22Rv1 (cell line): ENCODE data around the gene COPB1.

Experiments
- H3K27ac ChIP-seq: fragments of 450-650 bp; 2 replicates; pipeline ENCODE4 v1.5.1; 2017
- ZFX ChIP-seq: fragments of 450-650 bp; IDR thresholded peaks from 2 replicates; pipeline ENCODE4 v1.6.1; 2017; ENCODE audit warnings: antibody characterized with exemption, borderline replicate concordance
- TF ChIP-seq, protein P1 (sequence below): fragments of 450-650 bp; IDR thresholded peaks from 2 replicates; pipeline ENCODE4 v1.5.1; 2017; ENCODE audit warnings: mild to moderate bottlenecking

Gene COPB1

DNA sequence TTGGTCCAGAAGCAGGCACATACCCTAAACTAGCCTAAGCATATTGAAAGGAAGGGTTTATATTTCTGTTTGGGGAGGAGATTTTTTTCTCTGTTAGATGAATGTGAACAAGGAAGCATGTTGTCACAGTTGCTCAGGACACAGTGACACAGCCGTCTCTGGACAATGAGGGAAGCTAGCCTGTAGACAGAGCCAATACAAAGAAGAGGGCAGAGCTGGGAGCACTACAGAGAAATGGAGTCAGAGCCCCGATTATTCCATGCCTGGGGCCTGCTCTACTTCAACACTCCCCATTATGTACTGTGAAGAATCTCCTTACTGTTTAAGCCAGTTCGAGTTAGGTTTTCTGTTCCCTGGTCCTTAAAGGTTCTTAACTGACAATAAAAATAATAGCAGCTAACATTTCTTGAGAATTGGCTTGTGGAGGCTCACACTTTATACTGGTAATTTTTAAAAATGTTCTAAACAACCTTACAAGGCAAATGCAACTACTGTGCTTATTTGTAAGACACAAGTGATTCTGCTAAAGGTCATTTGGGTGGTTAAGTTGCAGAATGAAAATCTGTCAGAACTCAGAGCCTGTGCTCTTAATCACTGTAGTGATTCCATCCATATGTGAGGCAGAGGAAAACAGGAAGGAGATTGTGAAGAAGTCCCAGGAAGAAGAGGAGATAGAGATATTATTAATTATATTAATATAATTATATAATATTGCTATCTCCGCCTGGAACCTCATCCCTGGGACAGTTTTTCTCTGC is 81.8 kb downstream of the COPB1 start:
- TF ChIP-seq, protein P1, sequence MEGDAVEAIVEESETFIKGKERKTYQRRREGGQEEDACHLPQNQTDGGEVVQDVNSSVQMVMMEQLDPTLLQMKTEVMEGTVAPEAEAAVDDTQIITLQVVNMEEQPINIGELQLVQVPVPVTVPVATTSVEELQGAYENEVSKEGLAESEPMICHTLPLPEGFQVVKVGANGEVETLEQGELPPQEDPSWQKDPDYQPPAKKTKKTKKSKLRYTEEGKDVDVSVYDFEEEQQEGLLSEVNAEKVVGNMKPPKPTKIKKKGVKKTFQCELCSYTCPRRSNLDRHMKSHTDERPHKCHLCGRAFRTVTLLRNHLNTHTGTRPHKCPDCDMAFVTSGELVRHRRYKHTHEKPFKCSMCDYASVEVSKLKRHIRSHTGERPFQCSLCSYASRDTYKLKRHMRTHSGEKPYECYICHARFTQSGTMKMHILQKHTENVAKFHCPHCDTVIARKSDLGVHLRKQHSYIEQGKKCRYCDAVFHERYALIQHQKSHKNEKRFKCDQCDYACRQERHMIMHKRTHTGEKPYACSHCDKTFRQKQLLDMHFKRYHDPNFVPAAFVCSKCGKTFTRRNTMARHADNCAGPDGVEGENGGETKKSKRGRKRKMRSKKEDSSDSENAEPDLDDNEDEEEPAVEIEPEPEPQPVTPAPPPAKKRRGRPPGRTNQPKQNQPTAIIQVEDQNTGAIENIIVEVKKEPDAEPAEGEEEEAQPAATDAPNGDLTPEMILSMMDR = no peak
- no peak for TF ChIP-seq ZFX
- H3K27ac ChIP-seq = no peak overlapping the region

DNA sequence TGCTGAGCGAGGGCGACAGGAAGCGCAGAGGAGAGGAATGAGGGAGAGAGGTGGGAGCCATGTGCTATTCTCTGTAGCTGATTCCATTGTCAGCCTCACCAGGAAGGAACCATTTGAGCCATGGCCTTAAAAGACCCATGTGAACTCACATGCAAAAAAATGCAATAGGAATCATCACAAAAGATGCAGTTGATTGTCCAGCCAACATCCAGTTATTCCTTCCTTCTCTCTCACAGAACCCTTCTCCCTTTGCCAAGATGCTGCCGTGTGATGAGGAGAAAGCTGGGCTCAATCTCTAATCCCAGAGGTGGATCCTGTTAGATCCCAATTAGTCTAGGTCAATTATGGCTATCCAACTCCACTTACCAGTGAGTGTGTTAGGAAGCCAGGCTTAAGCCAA is 82.4 kb downstream of the COPB1 start:
- no peak overlapping the region for H3K27ac ChIP-seq
- TF ChIP-seq, protein P1 = no peak
- no peak for TF ChIP-seq ZFX

DNA sequence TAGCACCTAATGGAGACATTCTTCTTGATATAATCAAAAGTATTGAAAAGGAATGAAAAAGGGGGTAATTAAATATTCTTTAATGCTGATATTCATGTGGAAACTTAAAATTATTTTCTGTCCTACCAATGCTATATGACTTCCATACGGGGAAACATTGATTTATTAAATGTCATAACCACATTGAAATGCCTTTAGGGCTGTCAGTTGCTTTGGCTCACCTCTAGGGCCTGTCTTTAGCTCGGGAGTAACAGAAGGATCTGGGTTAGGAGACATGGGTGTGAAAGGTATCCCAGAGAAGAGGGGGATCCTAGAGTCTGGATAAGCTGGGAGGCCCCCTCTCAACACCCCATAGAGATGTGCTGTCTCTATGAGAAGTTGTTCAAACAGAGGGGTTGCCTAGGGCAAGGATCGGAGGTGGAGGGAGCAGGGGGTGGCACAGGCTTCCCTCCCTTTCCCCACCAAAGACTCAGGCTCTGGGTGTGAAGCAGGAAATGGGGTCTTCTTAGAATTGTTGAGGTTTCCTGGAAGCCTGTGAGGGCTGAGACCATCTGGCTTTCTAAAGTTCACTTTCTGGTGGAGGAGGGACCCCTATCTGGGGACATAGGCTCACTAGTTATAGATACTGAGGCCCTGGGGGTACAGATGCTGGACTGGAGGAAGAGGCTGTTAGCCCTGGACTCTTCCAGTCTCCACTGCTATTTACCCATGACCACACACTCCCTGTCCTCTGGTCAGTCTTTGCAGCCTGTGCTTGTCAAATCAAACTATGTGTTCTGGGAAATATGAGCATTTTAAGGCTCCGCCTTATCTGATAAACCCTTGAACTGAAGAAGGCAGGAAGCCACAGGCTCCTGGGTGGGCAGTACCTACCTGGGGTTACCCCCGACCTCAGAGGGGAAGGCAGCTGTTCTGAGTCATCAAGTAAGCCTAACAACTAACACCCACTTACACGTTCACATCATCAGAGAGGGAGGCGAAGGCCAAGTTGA is 84.8 kb downstream of the COPB1 start:
- H3K27ac ChIP-seq = no peak overlapping the region
- TF ChIP-seq ZFX = no peak
- TF ChIP-seq, protein P1 = no peak

DNA sequence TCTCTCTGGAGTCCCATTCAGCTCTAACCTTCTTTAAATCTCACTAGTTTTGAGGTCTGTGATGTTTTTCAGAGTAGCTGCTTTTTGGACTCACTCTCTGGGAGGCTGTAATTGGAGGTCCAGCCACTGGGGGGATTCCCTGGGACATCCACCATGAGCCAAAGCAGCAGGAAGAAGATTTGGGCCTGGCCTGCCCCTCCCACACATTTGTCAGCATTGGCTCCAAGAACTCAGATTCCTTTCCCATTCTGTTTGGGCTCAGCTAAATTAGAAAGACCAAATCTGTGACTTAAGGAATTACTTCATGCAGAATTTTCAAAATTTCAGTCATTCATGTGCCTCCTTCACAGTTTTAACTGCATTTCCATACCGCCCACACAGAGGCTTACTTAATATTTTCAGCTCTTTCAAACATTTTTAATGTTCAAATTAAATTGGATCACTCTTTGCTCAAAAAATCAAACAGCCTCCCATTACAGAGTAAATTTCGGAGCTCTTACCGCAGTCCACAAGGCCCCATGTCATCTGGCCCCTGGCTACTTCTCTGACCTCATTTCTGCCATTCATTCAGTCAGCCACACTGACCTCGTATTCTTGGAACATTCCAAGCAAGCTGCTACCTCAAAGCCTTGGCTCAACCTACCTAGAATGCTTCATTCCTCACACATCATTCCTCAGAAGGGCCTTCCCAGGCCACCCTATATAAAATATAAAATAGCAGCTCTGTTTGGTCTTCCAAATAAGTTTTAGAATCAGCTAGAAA is 86.1 kb downstream of the COPB1 start:
- H3K27ac ChIP-seq = no peak overlapping the region

DNA sequence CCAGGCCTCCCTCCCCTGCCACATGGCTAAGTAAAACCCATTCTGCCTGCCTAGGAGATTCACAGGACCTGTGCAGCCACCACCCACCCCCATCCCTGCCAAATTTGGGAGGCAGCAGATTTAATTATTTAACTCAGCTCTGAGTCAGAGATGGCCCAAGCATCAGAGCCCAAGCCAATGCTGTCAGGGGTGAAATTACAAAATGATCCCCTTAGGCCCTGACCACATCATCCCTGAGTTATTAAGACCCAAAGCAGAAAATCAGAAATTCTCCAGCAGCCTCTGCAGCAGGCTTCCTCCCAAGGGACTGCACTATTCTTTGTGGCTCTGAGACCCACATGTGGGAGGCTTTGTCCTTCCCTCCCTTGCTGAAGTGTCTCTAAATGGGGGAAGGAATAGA is 87.8 kb downstream of the COPB1 start:
- TF ChIP-seq, protein P1 = no peak
- TF ChIP-seq ZFX = no peak
- no peak overlapping the region for H3K27ac ChIP-seq

More for the DNA sequence above, 86.1 kb downstream of the COPB1 start:
- TF ChIP-seq ZFX = no peak
- TF ChIP-seq, protein P1 = peak; percentile 8; the same call in 1 of the 2 replicates

DNA sequence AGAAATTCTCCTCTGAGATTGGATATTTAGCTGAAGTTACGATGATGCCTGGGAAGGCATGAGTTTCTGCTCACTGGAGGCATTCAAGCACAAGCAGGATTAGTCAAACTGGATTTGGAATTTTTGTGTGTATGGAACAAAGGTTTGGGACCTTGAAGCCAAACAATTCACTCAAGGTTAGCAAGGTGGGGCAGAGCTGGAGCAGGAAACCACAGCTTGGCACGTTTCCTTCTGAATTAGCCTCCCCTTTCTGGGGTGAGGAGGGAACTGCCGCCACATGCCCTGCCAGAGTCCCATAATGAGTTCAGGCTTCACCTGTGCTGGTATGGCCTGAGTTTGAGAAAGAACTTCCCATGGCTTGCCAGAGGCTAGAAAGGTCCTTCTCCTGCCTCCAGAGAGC is 89.7 kb downstream of the COPB1 start:
- TF ChIP-seq ZFX = no peak
- TF ChIP-seq, protein P1 = no peak
- no peak overlapping the region for H3K27ac ChIP-seq
